NCI-H774 (cell line): ENCODE results near the gene ZFYVE28.
"Not testable (repeated sequence)": the region's sequence is repeated elsewhere in the genome, so short reads cannot be mapped to it uniquely, and the experiment has no call there.

Experiments
- DNase-seq: peaks from one replicate; lab custom pipeline; 2025; lab: John Stamatoyannopoulos, UW

The ZFYVE28 gene

DNA sequence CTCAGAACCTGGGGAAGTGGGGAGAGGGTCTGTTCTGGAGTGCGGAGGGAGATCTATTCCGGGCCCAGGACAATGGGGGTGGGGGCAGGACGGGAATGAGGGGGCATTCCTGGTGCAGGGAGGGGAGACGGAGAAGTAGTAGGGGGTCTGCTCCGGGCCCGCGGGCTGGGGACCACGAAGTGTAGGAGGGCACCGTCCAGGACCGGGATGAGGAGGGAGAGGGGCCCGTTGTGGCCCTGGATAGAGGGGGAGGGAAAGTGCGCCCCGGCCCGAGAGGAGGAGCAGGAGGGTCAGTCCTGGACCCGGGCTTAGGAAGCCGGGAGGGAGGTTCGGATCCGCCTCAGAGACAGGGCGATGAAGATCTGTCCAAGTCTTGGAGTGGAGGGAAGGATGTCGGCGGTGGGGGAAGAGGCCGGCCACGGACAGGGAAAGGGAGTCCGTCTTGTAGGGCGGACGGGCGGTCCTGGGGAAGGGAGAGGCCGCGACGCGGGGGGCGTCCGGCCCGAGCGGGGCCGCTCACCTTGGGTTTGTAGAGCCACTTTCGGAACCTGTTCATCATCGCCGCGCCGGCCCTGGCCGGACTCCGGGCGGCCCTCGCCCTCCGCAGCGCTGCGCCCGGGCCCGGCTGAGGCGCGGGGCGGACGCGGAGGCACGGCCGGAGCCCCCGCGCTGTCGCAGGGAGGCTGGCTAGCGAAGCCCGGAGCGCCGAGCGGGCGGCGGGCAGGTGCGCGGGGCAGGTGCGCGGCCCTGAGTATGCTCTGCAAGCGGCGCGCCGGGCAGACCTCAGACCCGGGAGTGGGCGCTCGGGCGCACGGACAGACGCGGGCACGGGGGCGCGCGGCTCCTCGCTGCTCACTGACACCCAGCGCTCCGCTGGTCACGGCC, at the start of gene ZFYVE28:
Gene ZFYVE28, minus strand, starts transcription at position 881 of the 885 bp plus-strand sequence. Its CDS starts 322 bp downstream, at position 559.
- no peak for DNase-seq

DNA sequence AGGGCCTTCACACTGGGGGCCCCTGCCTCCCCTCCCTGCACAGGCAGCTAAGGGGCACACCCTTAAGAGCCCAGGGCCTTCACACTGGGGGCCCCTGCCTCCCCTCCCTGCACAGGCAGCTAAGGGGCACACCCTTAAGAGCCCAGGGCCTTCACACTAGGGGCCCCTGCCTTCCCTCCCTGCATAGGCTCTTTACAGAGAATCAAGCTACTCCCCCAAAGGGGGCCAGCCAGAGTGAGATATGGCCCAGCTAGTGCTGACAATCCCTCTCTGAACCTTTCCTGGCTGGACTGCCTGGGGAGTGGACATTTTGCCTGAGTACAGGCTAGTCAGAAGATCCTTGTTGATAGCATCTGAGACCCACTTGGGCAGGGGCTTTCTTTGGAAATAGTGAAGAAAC, 47.1 kb upstream of the ZFYVE28 start:
- DNase-seq: not testable (repeated sequence)

DNA sequence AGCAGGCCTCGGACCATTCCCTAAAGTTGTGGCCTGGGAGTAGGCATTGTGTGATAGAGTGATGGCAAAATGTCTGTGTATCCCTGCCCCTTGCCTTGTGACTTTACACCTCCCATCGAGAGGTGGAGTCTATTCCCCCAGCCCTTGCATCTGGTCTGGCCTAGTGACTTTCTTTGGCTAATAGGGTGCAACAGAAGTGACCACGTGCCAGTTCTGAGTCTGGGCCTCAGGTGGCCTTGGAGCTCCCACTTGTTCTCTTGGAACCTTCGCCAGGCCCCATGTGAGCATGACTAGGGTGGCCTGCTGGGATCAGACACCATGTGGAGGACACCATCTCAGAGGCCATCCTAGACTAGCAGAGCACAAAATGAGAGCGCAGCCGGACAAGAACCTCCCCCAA, 46.6 kb upstream of the ZFYVE28 start:
- no peak for DNase-seq

DNA sequence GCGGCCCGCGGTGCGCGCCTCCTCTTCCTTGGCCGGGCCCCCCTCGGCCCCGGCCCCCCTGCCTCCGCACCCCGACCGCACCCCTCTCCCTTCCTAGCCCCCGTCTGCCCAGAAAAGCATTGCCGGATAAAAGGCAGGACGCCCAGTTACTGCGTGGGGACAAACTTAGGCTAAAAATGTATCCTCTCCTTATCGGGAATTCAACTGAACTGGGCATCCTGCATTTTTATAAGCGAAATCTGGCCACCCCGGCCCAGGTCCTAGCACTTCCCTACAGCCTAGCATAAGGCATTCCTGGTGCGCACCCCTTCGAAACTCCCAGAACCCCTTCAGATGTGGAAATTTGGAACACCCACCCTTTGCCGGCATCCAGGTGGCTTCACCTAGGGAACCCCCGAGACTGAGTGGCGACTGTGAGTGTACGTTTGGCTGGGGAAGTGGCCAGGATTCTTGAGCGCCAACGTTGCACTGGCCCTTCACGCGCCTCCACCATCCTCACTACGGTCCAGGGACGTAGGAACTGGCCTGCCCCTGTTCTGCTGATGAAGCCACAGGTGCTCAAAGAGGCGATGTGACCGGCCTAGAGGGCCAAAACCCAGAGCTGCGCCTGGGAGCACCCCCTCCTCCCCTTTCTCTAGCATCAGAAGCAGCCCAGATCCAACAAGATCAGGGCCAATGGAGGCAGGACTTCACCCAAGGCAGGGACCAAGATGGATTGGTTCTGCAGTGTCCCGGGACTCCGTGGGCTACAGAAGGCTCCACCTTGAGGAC, 44.7 kb upstream of the ZFYVE28 start:
- DNase-seq: no peak

GRCh38 chr4:2462218-2462991, 44.0 kb upstream of the ZFYVE28 start:
- DNase-seq: no peak

DNA sequence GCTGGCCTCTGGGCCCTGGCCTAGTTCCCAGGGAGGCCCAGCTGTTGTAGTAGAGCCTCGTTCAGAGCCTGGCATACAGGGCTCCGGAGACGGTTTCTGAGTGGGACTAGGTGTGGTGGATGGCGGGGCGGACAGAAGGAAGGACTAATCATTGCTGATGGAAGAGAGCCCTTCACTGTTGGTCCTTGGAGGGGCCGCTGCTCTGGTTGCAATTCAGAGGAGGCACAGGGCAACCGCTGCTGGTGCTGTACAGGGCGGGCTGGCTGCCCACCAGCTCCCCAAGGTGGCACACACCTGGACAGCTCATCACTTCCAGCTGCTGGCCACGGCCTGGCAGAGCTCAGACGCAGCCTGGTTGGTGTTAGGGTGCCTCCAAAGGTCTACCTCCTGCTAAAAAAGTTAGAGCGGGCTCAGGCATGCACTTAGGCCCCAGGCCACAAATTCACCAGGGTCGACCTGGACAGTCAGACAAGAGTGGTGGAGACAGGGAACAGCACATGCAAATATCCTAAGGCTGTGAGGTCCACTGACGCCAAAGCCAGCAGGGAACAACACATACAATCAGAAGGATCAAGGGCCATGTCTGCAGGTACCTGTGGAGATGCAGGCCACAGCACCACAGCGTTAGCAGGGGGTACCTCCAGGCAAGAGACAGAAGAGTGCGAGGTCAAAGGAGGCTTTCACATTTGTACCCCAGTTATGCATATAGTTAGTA, 43.0 kb upstream of the ZFYVE28 start:
- no peak for DNase-seq

DNA sequence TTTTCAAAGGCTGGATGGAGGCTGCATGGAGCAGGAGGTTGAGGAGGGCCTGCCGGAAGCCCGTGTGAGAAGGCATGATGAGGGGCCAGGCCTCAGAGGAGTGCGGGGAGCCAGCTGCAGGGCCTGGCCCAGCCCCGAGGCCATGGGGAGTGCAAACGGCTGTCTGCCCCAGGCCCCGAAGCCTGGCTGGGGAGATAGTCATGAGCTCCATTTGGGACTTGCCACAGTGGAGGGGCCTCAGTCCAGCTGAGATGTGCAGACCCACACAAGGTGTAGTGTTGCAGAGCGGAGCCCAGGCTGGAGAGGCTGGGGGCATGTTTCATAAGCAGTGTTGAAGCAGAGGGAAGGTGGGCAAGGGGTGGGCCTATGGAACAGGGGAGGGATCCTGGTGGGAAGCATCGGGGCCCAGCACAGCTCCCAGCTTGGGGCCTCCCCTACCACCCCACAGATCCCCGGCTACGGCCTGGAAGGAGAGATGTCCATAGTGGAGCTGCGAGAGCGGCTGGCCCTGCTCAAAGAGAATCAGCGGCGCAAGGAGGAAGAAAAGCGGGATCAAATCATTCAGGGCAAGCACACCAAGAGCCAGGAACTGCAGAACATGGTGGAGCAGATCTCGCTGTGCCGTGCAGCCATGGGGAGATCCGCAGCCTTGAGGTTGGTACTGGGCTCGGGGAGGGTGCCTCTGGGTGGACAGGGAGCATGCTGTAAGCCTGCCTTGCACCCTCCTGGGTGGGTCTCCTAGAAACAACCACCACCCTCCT, 41.3 kb upstream of the ZFYVE28 start:
- no peak for DNase-seq

DNA sequence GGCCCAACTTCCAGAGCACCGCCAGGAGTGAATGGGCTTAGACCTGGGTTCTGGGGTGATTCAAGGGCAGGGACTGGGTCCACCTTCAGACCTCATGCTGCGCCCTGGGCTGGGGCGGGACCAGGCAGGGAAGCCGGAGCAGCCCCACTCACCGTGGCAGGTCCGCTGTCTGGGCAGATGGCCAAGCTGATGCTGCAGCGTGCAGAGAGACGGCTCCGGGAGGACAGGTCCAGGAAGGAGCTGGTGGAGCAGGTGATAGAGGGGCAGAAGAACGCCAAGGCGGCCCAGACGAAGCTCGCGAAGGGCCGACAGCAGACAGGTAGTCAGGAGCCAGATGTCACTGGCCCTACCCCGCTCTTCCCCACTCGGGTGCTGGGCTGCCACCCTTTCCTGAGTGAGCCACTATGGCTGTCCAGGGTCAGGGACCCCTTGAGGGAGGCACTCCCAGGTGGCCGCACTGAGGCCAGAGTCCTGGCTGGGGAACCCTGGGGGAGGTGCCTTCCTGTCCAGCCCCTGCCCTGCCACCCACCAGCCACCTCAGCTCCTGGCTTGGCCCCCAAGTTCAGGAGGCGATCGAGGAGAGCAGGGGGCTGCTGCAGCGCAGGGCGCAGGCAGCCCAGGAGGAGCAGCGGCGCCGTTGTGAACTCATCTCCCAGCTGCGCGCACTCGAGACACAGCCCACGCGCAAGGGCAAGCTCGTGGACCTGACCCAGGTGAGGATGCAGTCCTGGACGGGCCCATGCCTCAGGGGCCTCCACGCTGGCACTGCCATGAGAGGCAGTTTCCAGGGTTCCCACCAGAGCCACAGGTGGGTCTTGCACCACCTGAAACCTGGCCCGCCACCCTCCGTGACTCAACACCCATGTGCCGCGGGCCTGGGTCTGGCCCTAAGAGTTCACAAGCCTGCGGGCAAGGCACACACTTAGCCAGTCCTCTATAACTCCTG, 40.4 kb upstream of the ZFYVE28 start:
- no peak for DNase-seq

DNA sequence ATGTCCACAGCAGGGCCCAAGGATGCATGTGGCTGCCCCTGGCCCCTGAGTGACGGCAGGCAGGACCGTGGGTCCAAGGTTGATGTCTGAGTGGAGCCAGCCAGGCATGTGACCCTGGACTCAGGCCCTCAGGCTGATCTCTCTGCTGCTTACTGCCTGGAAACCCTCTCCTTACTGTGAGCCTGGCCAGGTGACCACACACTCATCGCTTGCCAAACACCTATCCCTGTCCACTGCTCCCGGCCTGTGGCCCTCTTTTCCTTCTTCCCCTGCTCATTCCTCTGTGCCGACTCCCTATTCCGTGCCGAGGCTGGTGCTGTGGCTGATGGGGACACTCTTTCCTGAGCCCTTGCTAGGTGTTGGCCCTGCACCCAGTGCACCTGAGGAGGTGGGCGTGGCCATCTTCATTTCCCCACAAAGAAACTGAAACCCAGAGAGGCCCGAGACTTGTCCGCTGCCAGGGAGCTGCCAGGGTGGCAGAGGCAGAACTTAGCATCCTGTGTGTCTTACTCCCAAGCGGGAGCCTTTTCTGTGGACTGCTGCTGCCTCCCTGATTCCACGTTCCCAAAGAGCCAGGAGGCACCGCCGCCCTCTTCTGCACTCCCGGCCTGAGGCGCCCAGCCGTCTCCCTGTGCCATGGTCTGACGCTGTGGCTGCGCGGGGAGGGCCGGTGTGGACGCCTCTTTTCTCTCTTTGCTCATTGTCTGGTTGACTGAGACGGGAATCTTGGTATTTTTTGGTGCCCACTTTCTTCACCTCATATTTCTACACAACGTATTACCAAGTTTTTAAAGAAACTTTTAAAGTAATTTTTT, 39.2 kb upstream of the ZFYVE28 start:
- no peak for DNase-seq

DNA sequence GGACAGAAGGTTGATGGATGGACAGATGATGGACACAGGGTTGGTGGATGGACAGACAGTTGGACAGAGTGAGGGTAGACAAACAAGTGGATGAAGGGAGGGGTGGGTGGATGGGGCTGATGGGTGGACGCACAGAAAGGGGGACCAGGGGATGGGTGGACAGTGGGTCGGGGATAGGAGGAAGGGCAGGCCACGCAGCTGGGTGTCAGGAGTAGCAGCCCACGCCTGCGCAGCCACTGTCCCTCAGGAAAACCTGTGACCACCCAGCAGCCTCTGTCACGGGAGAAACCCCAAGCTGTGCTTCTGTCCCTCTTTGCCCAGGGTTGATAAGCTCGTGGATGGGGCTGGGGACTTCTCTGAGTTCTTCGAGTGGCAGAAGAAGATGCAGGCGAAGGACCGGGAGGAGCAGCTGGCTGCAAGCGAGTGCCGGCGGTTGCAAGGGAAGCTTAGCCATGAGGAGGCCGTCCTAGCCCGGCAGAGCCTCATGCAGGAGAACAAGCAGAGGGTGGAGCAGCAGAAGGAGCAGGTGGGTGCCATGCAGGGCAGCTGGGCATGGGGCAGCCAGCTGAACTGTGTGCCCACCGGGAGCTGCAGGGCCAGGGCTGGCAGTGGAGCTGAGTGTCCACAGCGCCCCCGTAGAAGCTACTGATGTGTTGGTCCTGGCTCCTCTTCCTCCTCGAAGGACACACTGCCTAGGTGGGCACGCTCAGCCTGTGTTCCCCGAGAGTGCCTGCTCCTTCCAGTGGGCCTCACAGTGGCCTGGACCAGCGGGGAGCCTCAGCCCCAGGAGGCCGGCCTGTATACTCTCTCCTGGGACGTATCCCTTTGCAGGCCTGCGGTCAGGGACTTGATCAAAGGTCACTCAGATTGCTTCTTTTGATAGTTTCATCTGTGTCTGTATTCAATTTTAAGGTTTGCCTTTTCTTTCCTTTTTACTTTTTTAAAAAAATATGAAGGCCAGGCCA, 33.7 kb upstream of the ZFYVE28 start:
- no peak for DNase-seq

- no peak for DNase-seq
These were observed 32.6 kb upstream of the ZFYVE28 start for GRCh38 chr4:2451036-2451520.

DNA sequence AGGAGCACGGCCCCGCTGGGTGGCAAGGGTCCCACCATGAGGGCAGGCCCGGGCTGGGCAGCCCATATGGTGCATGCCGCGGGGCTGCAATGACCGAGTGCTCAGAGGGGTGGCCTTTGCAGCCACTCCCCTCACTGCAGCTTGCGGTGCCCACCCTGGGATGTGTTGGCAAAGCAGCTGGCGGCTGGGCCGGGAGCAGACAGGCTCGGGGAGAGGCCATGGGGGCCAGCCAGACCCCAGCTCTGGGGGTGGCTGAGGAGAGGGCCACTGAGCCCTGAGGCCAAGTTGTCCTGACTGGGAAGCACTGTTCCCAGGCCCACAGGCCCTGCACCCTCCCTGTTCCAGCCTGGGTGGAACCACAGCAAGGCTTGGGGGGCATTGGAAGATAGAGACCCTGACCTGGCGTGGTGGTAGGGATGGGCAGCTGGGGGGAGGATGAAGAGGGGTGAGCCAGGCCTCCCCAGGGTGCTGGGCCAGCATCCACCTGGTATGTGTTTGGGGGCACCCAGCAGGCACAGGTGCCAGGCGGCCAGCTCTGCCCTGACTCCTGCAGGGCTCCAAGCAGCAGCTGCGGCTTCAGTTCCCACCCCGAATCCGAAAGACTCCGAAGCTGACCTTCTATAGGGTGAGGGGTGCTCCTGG, 32.1 kb upstream of the ZFYVE28 start:
- no peak for DNase-seq

- DNase-seq: no peak
These were observed 31.3 kb upstream of the ZFYVE28 start for GRCh38 chr4:2449511-2450392.

DNA sequence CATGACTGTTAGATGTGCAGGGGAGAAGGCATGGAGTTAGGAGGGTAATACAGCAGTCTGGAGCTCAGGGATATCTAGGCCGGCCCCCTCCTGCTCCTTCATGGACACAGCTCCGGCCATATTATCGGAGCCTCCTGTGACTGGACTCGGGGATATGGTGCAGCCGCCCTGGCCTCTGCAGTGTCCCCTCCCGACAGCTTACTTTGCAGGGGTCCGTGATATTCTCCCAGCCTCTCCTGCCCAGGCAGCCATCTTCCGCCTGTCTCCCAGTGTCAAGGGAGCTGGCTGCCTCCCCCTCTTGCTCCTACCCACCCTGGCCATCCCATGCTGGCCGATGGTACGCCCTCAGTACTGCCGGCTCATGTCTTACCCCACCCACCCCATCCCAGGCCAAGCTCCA, 30.6 kb upstream of the ZFYVE28 start:
- DNase-seq: no peak

DNA sequence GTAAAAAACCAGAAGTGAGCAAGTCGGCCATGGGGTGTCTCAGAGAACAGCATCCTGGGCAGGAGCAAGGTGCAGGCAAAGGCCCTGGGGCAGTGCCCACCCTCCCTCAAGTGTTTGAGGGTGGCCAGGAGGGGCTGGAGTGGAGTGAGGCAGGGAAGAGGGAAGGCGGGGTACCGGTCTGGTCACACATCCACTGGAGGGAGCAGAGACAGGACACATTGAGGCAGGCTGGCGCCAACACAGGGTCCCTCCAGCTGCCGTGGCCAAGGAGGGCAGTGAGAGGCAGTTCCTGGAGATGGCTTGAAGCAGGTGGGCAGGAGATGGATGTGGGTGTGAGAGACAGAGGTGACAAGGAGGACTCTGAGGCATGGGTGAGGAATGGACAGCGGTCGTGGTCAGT, 30.1 kb upstream of the ZFYVE28 start:
- no peak for DNase-seq
